ENCODE data around the gene TCF23.

GRCh38 chr2:27178469-27178868 is 29.7 kb downstream of the TCF23 start:
- TF ChIP-seq EGR1 (IDR thresholded peaks at IDR 0.05; ENCODE audit: borderline replicate concordance, low read depth, low read length) (no peak), SP1 (IDR thresholded peaks at IDR 0.05; ENCODE audit: low read depth, low read length) (no peak), RBBP5 (IDR thresholded peaks at IDR 0.05; ENCODE audit: borderline replicate concordance, low read depth, low read length) (no peak), YY1 (IDR thresholded peaks at IDR 0.05; ENCODE audit: low read depth, low read length) (no peak), KDM1A (IDR thresholded peaks at IDR 0.05; ENCODE audit: borderline replicate concordance, low read length) (no peak), GABPA (IDR thresholded peaks at IDR 0.05; ENCODE audit: borderline replicate concordance, insufficient read depth, low read length) (no peak), EP300 (IDR thresholded peaks at IDR 0.05; ENCODE audit: borderline replicate concordance in 1 of 2, low read depth in 2 of 2, low read length in 2 of 2) (no peak), SIX5 (IDR thresholded peaks at IDR 0.05; ENCODE audit: low read depth, low read length) (no peak), POLR2AphosphoS5 (IDR thresholded peaks at IDR 0.05; ENCODE audit: low read depth, low read length) (no peak), USF2 (IDR thresholded peaks at IDR 0.05; ENCODE audit: low read length) (no peak), POLR2A (IDR thresholded peaks at IDR 0.05; ENCODE audit: control extremely low read depth in 1 of 2, low read depth in 2 of 2, low read length in 2 of 2) (no peak)
- TF ChIP-seq, protein P1, sequence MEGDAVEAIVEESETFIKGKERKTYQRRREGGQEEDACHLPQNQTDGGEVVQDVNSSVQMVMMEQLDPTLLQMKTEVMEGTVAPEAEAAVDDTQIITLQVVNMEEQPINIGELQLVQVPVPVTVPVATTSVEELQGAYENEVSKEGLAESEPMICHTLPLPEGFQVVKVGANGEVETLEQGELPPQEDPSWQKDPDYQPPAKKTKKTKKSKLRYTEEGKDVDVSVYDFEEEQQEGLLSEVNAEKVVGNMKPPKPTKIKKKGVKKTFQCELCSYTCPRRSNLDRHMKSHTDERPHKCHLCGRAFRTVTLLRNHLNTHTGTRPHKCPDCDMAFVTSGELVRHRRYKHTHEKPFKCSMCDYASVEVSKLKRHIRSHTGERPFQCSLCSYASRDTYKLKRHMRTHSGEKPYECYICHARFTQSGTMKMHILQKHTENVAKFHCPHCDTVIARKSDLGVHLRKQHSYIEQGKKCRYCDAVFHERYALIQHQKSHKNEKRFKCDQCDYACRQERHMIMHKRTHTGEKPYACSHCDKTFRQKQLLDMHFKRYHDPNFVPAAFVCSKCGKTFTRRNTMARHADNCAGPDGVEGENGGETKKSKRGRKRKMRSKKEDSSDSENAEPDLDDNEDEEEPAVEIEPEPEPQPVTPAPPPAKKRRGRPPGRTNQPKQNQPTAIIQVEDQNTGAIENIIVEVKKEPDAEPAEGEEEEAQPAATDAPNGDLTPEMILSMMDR (IDR thresholded peaks at IDR 0.05; ENCODE audit: control extremely low read depth in 1 of 3, insufficient read depth in 1 of 3, low read depth in 1 of 3, low read length in 3 of 3) = no peak
